ENCODE measurements around the gene DRD3. TPM values are rescaled to one million over a fixed set of nuclear protein-coding genes. Genes with fewer than 3 reads are reported as not detected.

Gene DRD3
- total RNA-seq, 1 experiment from 2014 or later, result not detected

DNA sequence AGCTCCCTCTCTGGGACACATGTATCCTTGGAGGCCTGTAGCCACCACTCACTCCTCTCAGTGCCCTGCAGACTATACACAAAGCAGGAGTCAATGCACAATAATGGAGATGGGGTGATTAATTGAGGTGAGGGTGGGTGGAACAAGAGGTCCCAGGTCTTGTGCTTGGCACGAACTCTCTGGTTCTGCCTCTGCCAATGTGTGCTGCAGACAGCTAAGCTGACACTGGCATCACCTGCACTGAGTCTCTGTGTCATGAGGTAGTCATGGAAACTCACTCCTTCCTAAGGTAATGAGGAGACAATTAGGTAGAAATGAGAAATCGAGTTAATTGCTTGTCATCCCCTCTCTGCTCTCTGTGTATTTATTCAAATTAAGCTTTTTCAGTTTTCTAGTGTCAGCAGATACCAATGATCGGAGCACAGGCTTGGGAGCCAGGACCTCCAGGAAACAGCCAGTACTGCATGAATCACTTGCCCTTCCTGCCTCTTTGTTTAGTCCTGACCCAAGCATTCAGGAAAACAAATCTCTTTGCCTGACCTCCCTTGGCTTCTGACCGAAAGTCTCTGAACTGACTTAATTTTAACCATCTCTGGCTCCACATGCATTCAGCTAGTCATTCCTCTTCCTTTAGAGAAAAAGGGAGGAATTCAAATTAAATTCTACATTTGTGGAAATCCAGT is 56.7 kb downstream of the DRD3 start:
- no peaks in the 10 kb centered on the region for H3K9me3 Mint-ChIP-seq (ENCODE audit: unreplicated experiment)
- Histone ChIP-seq H3K9me3 (no peaks in the 10 kb centered on the region), H3K27me3 (replicated peaks; ENCODE audit: control insufficient read depth, insufficient read depth, low read length) (no peaks in the 10 kb centered on the region), H3K4me1 (peaks cover 9% of the 10 kb centered on the region; the same call in 1 of the 2 replicates), H3K36me3 (ENCODE audit: control insufficient read depth, insufficient read depth, low read length) (no peaks in the 10 kb centered on the region), H3K4me3 (ENCODE audit: low read depth, low read length) (no peak overlapping the region)
- BruUV-seq (replicated peaks), result no TSS peak
- ChIA-PET CTCF (no interaction called here), POLR2A (no interaction called here)
- no peak overlapping the region for H3K27ac Mint-ChIP-seq (ENCODE audit: unreplicated experiment)
- peaks cover 4% of the 10 kb centered on the region for H3K27me3 Mint-ChIP-seq (ENCODE audit: insufficient read depth, unreplicated experiment)
- intact Hi-C loops (cut with micrococcal nuclease; ENCODE audit: unreplicated experiment), result no loop called here
- no peak overlapping the region for H3K4me3 Mint-ChIP-seq (ENCODE audit: unreplicated experiment)
- TF ChIP-seq, protein P1, sequence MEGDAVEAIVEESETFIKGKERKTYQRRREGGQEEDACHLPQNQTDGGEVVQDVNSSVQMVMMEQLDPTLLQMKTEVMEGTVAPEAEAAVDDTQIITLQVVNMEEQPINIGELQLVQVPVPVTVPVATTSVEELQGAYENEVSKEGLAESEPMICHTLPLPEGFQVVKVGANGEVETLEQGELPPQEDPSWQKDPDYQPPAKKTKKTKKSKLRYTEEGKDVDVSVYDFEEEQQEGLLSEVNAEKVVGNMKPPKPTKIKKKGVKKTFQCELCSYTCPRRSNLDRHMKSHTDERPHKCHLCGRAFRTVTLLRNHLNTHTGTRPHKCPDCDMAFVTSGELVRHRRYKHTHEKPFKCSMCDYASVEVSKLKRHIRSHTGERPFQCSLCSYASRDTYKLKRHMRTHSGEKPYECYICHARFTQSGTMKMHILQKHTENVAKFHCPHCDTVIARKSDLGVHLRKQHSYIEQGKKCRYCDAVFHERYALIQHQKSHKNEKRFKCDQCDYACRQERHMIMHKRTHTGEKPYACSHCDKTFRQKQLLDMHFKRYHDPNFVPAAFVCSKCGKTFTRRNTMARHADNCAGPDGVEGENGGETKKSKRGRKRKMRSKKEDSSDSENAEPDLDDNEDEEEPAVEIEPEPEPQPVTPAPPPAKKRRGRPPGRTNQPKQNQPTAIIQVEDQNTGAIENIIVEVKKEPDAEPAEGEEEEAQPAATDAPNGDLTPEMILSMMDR (IDR thresholded peaks at IDR 0.05; ENCODE audit: insufficient read depth in 1 of 2, low read depth in 1 of 2, low read length in 1 of 2, severe bottlenecking in 1 of 2, unreplicated experiment in 1 of 2), result no peak
- no peaks in the 10 kb centered on the region for H3K36me3 Mint-ChIP-seq (ENCODE audit: insufficient read depth, unreplicated experiment)
- no peak for DNase-seq
- peaks cover 6% of the 10 kb centered on the region for H3K4me1 Mint-ChIP-seq (ENCODE audit: low read depth, unreplicated experiment)

DNA sequence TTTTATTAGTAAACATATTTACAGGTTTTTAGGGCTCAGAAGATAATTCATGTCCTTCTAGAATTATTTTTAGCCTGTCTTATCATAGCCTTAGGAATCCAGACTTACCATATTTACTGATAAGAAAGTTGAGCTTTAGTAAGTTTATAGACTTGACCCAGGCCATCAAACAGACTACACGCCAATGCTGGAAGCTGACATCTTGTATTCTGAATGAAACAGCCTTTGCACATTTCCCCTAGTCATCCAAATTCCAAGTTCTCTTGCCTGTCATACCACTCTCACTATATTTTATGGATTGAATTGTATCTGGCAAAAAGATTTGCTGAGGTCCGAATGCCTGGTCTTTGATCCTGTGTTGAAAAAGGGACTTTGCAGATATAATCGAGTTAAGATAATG is 58.6 kb downstream of the DRD3 start:
- no peak overlapping the region for H3K4me3 Mint-ChIP-seq (ENCODE audit: unreplicated experiment)
- H3K4me1 Mint-ChIP-seq (ENCODE audit: low read depth, unreplicated experiment), result peaks cover 6% of the 10 kb centered on the region
- TF ChIP-seq, protein P1 (IDR thresholded peaks at IDR 0.05; ENCODE audit: insufficient read depth in 1 of 2, low read depth in 1 of 2, low read length in 1 of 2, severe bottlenecking in 1 of 2, unreplicated experiment in 1 of 2), result no peak
- no peaks in the 10 kb centered on the region for H3K36me3 Mint-ChIP-seq (ENCODE audit: insufficient read depth, unreplicated experiment)
- H3K27me3 Mint-ChIP-seq (ENCODE audit: insufficient read depth, unreplicated experiment), result peaks cover 4% of the 10 kb centered on the region
- Histone ChIP-seq H3K36me3 (ENCODE audit: control insufficient read depth, insufficient read depth, low read length) (no peaks in the 10 kb centered on the region), H3K4me3 (ENCODE audit: low read depth, low read length) (no peak overlapping the region), H3K4me1 (peaks cover 9% of the 10 kb centered on the region; the same call in 1 of the 2 replicates), H3K9me3 (no peaks in the 10 kb centered on the region), H3K27me3 (replicated peaks; ENCODE audit: control insufficient read depth, insufficient read depth, low read length) (no peaks in the 10 kb centered on the region)
- intact Hi-C loops (cut with micrococcal nuclease; ENCODE audit: unreplicated experiment), result no loop called here
- DNase-seq, result no peak
- H3K27ac Mint-ChIP-seq (ENCODE audit: unreplicated experiment), result no peak overlapping the region
- ChIA-PET CTCF (no interaction called here), POLR2A (no interaction called here)
- no TSS peak for BruUV-seq (replicated peaks)
- no peaks in the 10 kb centered on the region for H3K9me3 Mint-ChIP-seq (ENCODE audit: unreplicated experiment)

DNA sequence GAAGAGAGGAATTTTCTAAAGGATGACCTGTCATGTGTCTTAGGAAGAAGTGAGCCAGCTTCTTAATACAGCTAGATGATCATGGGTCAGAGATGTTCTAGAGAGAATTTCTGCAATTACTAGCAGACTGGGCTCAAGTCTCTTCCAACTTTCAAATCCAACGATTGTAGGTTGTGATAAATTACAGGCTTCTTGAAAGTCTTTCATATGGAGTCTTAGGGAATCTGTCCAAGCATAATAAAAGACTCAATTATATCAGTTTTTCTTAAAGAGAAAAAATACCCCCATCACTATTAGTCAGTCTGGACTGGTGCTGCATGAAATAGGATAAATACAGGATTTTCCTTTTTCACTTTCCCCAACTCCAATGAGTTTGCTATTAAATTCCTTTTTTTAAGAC is 59.1 kb downstream of the DRD3 start:
- no peak for DNase-seq
- peaks cover 4% of the 10 kb centered on the region for H3K27me3 Mint-ChIP-seq (ENCODE audit: insufficient read depth, unreplicated experiment)
- ChIA-PET CTCF (no interaction called here), POLR2A (no interaction called here)
- H3K36me3 Mint-ChIP-seq (ENCODE audit: insufficient read depth, unreplicated experiment), result no peaks in the 10 kb centered on the region
- peaks cover 6% of the 10 kb centered on the region for H3K4me1 Mint-ChIP-seq (ENCODE audit: low read depth, unreplicated experiment)
- Histone ChIP-seq H3K36me3 (ENCODE audit: control insufficient read depth, insufficient read depth, low read length) (no peaks in the 10 kb centered on the region), H3K4me1 (peaks cover 9% of the 10 kb centered on the region; the same call in 1 of the 2 replicates), H3K9me3 (no peaks in the 10 kb centered on the region), H3K4me3 (ENCODE audit: low read depth, low read length) (no peak overlapping the region), H3K27me3 (replicated peaks; ENCODE audit: control insufficient read depth, insufficient read depth, low read length) (no peaks in the 10 kb centered on the region)
- TF ChIP-seq, protein P1 (IDR thresholded peaks at IDR 0.05; ENCODE audit: insufficient read depth in 1 of 2, low read depth in 1 of 2, low read length in 1 of 2, severe bottlenecking in 1 of 2, unreplicated experiment in 1 of 2), result no peak
- no peak overlapping the region for H3K4me3 Mint-ChIP-seq (ENCODE audit: unreplicated experiment)
- no peak overlapping the region for H3K27ac Mint-ChIP-seq (ENCODE audit: unreplicated experiment)
- intact Hi-C loops (cut with micrococcal nuclease; ENCODE audit: unreplicated experiment), result no loop called here
- no TSS peak for BruUV-seq (replicated peaks)
- H3K9me3 Mint-ChIP-seq (ENCODE audit: unreplicated experiment), result no peaks in the 10 kb centered on the region
